ENCODE results near the gene USP40. TPM values are rescaled to one million over a fixed set of nuclear protein-coding genes. Genes with fewer than 3 reads are reported as not detected.

Gene USP40
- total RNA-seq, 1 donor from 2014 or later, result 10.3 TPM

DNA sequence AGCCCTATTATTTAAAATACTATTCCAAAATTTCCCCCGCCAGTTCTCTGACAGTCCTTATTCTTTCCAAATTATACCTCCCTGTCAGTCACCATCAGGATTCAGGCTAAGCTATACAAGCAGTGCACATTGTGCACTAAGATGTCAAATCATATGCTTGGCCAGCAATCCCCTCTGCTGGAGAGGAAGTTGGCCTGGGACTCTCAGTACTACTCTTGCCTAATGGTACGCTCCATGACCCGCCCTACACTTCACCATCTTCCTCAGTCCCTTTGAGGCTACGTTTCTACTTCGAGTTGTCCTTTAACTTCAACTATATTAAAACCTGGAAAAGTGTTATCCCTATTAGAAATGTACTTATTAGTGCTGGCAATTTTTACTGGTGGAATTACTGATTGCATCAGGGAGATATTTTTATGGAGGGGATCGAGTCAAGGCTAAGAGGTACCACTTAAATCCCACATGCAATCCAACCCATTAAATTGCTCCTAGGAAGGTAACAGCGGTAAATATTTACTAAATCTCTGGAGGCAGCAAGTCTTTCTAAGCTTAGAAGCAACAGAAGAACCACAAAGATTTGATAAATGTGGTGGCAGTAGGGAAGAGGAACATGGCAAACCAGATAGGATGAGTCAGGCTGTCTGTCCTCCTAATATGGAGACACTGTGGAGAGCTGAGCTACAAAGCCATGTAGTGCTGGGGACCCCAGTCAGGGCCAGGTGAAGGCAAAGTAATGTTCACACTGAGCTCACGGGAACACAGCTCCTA is 2.7 kb downstream of the USP40 start:
- intact Hi-C loops (cut with micrococcal nuclease), result loop anchor here (10.0 kb wide), 2 partner anchors 289 to 1009 kb away; partner anchors contain the start of genes EIF4E2 and TIGD1

DNA sequence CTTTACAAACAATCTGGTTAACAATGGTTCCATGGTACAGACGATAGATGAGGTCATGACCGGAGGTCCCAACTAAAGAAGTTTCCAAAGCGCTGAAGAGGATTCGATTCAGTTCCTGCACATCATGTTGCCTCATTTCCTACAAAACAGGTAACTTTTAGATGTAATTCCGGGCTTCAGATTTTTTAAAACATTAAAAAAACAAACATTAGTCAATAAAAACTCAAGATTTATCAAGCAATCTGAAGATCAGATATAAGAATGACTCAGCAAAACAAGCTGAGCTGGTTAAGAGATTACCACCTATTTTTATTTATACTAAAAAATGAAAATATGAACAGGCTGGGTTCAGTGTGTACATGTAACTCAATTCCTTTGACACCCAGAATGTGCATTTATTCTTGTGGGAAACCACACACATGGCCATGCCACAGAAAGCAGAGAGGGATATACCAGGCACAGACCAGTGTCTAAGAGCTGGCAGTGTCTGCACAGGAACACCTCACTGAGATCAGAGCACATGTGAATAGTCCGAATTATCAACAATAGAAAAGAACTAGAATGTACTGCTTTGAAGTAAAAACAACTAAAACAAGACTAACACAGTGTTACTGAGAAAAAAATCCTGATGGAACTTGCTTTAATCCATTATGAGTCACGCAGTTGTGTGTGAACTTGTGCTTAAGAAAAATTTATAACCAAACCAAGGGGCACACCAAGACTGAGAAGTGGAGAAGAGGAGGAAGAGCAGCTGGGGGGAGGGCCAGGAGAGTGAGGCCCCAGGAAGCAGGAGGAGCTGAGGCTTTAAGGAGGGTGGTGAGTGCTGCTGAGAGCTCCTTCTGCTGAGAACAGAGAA is 9.5 kb downstream of the USP40 start:
- intact Hi-C loops (cut with micrococcal nuclease), result no loop called here

DNA sequence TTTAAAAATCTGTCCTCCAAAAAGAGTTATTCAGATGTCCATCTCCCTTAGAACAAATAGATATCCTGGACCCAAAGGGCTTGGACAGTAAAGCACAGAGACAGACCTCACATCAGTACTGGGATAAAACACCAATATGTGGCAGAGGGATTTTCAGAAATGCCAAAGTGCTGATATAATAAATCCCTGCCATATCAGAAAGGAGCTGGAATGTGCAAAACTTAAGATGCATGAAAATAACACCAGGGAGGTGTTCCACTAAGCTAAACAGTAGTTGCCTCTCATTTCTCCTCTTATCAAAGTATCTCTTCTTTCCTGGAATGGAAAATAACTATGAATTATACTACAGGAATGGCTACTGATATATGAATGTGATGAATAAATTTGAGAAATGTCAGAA is 13.2 kb downstream of the USP40 start:
- intact Hi-C loops (cut with micrococcal nuclease), result no loop called here

DNA sequence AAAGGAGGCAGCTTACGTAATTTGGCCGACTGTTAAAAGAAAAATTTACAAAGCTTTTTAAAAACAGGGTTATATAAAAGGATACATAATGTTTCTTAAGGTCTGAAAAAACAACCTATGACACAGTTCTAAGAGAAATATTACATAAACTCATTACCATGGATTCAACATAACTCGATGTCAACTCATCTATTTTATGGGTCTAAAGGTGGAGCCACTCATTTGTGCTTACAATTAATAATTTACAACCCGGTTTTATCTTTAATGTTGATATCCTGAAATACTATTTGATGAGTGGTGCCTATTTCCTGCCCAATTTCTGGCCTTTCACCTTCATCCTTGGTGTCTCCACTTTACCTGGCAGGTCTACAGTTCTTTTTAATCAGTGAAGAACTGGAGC is 15.1 kb downstream of the USP40 start:
- intact Hi-C loops (cut with micrococcal nuclease), result no loop called here

DNA sequence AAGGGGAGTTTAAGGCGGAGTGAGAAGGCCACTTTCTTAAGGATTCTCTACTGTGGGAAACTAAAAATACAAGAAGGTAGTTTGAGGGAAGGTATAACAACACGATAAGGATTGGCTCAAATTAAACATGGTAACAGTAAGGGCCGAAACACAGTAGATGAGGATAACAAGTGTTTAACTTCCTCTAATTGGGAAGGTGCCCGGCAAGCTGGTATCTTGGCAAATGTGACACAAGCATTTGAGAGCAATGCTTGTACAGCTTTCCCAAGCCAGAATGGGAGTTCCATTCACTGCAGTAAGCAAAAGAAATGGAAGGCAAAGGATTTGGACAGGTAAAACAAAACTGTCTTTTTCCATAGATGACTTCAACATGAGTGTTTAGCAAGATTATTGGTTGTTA is 19.8 kb downstream of the USP40 start:
- intact Hi-C loops (cut with micrococcal nuclease), result no loop called here

GRCh38 chr2:233546101-233546500 is 20.5 kb downstream of the USP40 start:
- intact Hi-C loops (cut with micrococcal nuclease), result no loop called here

DNA sequence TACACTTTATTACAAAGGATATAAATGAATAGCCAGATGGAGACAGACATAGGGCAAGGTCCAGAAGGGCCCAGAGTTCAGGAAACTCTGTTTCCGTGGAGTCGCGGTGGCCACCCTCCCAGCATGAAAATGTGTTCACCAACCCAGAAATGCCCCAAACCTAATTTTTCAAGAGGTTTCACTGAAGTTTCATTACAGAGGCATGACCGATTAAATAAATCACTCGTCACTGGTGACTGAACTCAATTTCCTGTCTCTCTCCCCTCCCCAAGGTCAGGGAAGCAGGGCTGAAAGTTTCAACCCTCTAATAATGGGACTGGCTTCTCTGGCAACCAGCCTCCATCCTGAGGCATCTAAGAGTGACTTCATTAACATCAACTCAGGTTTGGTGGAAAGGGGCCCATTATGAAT is 22.4 kb downstream of the USP40 start:
- intact Hi-C loops (cut with micrococcal nuclease), result no loop called here

DNA sequence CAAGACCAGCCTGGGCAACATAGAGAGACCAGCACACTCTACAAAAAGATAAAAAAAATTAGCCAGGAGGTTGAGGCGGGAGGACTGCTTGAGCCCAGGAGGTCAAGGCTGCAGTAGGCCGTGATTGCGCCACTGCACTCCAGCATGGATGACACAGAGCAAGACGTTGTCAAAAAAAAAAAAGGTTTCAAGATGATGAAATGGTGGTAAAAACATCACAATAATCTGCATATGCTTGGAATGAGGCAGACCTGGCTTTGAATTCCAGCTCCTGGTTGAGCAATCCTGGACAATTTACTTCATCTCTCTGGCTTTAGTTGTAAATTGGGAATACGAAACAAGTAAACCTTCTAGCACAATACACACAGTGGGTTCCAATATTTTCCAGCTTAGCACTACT is 24.1 kb downstream of the USP40 start:
- intact Hi-C loops (cut with micrococcal nuclease), result no loop called here

DNA sequence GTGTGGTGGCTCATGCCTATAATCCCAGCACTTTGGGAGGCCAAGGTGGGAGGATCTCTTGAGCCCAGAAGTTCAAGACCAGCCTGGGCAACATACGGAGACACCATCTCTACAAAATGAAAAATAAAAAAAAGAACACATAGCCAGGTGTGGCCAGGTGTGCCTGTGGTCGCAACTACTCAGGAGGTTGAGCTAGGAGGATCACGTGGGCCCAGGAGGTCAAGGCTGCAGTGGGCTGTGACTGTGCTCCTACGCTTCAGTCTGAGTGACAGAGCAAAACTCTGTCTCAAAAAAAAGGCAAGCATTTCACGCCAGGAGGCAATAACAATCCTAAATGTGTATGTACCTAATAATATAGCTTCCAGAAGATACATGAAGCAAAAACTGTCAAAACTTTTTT is 27.8 kb downstream of the USP40 start:
- intact Hi-C loops (cut with micrococcal nuclease), result no loop called here

GRCh38 chr2:233535271-233535670 is 31.3 kb downstream of the USP40 start:
- intact Hi-C loops (cut with micrococcal nuclease), result no loop called here

DNA sequence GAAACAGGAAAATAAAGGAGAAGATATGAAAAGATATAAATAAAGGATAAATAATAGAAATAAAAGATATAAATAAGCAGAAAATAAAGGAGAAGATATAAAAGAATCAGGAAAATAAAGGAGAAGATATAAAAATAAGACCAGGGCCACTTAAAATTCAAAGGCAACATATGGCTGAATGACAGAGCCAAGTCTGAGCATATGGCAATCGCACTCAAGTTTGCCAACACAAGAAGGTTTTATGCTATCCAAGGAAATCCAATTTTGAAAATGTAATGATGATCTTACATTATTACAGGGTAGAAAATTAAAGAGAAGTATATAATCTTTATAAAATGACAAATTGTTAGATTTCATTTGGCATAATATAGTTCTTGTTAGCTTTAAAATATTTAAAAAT is 33.6 kb downstream of the USP40 start:
- intact Hi-C loops (cut with micrococcal nuclease), result no loop called here

DNA sequence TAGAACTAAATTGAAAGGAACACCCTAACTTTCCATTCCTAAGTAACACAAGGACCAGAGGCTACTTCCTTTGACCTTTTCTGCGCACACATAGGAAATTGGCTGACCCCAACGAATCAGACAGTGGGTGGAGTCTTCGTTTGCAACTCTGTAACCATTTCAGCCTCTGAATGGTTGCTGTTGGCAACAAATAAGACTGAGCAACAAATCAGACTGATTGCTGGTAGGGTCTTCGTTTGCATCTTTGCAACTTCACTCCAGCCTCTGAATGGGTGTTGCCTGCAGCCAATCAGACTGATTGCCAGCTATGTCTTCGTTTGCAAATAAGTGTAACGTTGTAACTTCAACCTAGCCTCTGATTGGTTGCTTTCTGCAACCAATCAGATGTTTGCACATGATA is 34.6 kb downstream of the USP40 start:
- intact Hi-C loops (cut with micrococcal nuclease), result no loop called here

DNA sequence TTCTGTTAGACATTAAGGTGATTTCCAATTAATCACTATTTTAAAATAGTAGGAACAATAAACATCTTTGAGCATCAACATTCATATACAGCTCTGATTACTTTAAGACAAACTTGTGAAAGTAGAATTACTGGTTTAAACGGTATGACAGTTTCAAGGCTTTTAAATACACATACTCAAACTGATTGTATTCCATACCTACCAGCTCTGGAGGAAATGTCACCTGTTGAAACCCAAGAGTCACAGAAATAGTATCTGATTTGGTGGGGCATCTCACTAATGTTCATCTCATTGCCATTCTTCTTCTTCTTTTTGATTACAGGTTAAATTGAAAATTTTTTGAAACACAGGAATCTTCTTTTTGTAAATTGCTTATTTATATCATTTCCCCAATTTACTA is 36.2 kb downstream of the USP40 start:
- intact Hi-C loops (cut with micrococcal nuclease), result no loop called here

- intact Hi-C loops (cut with micrococcal nuclease), result no loop called here
Measured at GRCh38 chr2:233528182-233528581, 38.4 kb downstream of the USP40 start.

DNA sequence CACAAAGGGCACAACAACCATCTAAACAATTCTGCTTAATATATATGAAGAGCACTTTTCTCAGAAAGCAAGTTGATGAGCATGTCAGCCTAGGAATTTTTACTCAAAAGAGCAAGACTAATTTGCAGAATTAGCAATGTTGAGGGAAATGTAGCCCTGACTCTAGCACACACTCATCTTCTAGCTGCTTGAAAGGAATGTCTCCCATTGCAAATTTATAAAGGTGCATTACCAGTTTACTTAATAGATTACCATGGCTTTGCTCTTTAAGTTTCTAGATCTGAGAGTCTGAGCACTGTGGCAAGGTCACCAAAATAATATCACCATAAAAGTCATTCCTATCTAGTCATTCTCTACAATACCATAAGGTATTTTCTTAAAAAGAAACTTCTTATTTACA is 40.8 kb downstream of the USP40 start:
- intact Hi-C loops (cut with micrococcal nuclease), result no loop called here

GRCh38 chr2:233519787-233520611 is 46.6 kb downstream of the USP40 start:
- intact Hi-C loops (cut with micrococcal nuclease), result no loop called here

GRCh38 chr2:233513953-233514655 is 52.5 kb downstream of the USP40 start:
- intact Hi-C loops (cut with micrococcal nuclease), result no loop called here

- intact Hi-C loops (cut with micrococcal nuclease), result no loop called here
Measured at GRCh38 chr2:233503947-233504637, 62.5 kb downstream of the USP40 start.

DNA sequence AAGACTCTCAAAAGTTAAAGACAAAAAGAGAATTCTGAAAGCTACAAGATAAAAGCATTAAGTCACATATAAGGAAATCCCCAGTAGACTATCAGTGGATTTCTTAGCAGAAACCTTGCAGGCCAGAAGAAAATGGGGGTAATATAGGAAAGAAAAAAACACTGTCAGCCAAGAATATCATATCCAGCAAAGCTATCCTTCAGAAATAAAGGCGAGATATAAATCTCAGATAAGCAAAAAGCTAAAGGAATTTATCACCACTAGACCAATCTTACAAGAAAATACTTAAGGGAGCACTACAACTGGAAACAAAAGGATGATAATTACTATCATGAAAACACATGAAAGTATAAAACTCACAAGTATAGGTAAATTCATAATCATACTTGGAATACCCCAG is 63.1 kb downstream of the USP40 start:
- intact Hi-C loops (cut with micrococcal nuclease), result no loop called here

All from T-helper 1 cell treated with Interleukin-12 subunit alpha and Interleukin-12 subunit beta and Interleukin-4 antibody, amounts not matched to agents 30 ng/mL and 1 ng/mL, for 36 hours (primary cell).